ENCODE data around the gene PTPRM.

Gene PTPRM

DNA sequence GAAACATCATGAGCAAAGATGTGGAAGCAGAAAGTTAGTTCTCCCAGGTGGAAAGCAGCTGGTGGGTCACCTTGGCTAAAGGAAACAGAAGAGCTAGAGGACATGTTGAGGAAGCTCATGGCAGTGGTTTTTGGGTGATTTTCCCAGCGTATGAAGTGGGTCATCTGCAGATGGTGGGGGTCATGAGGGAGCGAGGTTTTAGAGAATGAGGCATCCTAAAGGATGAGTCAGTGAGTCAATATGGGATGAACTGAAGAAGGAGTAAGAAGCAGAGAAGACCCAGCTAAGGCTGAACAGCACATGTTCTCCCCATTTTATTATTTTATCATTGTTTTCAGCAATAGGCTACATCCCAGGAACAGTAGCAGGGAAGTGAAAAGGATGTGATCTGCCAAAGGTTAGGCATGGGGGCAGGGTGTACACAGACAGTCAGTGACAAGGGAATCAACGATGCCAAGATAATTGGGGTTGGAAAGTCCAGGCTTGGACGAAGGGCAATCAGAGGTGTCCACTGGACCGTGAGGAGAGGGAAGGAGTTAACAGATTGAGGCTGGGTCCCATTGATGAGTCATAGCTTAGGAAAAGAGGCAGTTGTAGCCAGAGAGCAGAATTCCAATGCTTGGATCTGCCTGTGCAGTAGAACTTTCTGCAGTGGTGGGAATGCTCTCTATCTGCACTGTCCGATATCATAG is 752.8 kb downstream of the PTPRM start:
- Histone ChIP-seq H3K27me3 (replicated peaks; ENCODE audit: insufficient read depth, low read length) (no peaks in the 10 kb centered on the region), H3K9me2 (replicated peaks; ENCODE audit: insufficient read depth, low read length) (no peaks in the 10 kb centered on the region), H3F3A (ENCODE audit: insufficient read depth, low read length) (no peaks in the 10 kb centered on the region), H3K27ac (ENCODE audit: low read length) (no peak overlapping the region), H3K36me3 (replicated peaks; ENCODE audit: insufficient read depth, low read length) (no peaks in the 10 kb centered on the region), H3K9me3 (replicated peaks; ENCODE audit: insufficient read depth, low read length) (no peaks in the 10 kb centered on the region), H3K4me3 (ENCODE audit: low read length) (no peak overlapping the region), H3K79me2 (ENCODE audit: low read length) (no peaks in the 10 kb centered on the region), H2AFZ (ENCODE audit: low read length) (no peak overlapping the region), H3K9ac (ENCODE audit: low read length) (no peak overlapping the region), H3K4me1 (ENCODE audit: low read length) (no peaks in the 10 kb centered on the region), H4K20me1 (ENCODE audit: insufficient read depth, low read length) (no peaks in the 10 kb centered on the region), H3K4me2 (ENCODE audit: low read depth, low read length) (no peak overlapping the region)
- TF ChIP-seq EZH2 (optimal IDR thresholded peaks at IDR 0.05; ENCODE audit: low read depth, low read length) (no peak), EZH2phosphoT487 (IDR thresholded peaks at IDR 0.05; ENCODE audit: low read length) (no peak)
- no peak for DNase-seq

DNA sequence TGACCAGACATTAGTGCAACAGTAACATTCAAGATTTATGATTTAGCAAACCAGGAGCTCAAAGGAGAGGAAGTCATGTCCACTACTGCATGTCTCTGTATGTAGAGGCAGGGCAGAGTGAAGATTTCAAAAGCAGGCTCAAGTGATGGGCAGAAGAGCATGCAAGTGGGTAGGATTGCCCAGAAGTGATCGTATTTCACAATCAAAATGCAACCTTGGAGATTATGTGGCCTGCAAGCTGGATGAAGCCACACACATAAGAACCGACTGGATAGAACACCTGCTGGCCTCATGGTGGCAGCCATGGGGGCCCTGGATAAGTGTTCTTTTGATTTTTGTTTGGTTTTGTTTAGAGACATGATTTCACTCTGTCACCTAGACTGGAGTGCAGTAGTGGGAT is 755.4 kb downstream of the PTPRM start:
- no peak overlapping the region for H3K27ac ChIP-seq (ENCODE audit: low read length)
- H3K9ac ChIP-seq (ENCODE audit: low read length): no peak overlapping the region
- no peaks in the 10 kb centered on the region for H3K4me1 ChIP-seq (ENCODE audit: low read length)
- H3K79me2 ChIP-seq (ENCODE audit: low read length): no peaks in the 10 kb centered on the region
- no peaks in the 10 kb centered on the region for H3K9me2 ChIP-seq (replicated peaks; ENCODE audit: insufficient read depth, low read length)
- H3K27me3 ChIP-seq (replicated peaks; ENCODE audit: insufficient read depth, low read length): no peaks in the 10 kb centered on the region
- H3F3A ChIP-seq (ENCODE audit: insufficient read depth, low read length): no peaks in the 10 kb centered on the region
- TF ChIP-seq EZH2phosphoT487 (IDR thresholded peaks at IDR 0.05; ENCODE audit: low read length) (no peak), EZH2 (optimal IDR thresholded peaks at IDR 0.05; ENCODE audit: low read depth, low read length) (no peak)
- TF ChIP-seq, protein P1, sequence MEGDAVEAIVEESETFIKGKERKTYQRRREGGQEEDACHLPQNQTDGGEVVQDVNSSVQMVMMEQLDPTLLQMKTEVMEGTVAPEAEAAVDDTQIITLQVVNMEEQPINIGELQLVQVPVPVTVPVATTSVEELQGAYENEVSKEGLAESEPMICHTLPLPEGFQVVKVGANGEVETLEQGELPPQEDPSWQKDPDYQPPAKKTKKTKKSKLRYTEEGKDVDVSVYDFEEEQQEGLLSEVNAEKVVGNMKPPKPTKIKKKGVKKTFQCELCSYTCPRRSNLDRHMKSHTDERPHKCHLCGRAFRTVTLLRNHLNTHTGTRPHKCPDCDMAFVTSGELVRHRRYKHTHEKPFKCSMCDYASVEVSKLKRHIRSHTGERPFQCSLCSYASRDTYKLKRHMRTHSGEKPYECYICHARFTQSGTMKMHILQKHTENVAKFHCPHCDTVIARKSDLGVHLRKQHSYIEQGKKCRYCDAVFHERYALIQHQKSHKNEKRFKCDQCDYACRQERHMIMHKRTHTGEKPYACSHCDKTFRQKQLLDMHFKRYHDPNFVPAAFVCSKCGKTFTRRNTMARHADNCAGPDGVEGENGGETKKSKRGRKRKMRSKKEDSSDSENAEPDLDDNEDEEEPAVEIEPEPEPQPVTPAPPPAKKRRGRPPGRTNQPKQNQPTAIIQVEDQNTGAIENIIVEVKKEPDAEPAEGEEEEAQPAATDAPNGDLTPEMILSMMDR (IDR thresholded peaks at IDR 0.05; ENCODE audit: low read length): no peak
- no peaks in the 10 kb centered on the region for H4K20me1 ChIP-seq (ENCODE audit: insufficient read depth, low read length)
- H3K4me3 ChIP-seq (ENCODE audit: low read length): no peak overlapping the region
- no peak overlapping the region for H3K4me2 ChIP-seq (ENCODE audit: low read depth, low read length)
- no peaks in the 10 kb centered on the region for H3K9me3 ChIP-seq (replicated peaks; ENCODE audit: insufficient read depth, low read length)
- no peaks in the 10 kb centered on the region for H3K36me3 ChIP-seq (replicated peaks; ENCODE audit: insufficient read depth, low read length)
- no peak for DNase-seq
- H2AFZ ChIP-seq (ENCODE audit: low read length): no peak overlapping the region

DNA sequence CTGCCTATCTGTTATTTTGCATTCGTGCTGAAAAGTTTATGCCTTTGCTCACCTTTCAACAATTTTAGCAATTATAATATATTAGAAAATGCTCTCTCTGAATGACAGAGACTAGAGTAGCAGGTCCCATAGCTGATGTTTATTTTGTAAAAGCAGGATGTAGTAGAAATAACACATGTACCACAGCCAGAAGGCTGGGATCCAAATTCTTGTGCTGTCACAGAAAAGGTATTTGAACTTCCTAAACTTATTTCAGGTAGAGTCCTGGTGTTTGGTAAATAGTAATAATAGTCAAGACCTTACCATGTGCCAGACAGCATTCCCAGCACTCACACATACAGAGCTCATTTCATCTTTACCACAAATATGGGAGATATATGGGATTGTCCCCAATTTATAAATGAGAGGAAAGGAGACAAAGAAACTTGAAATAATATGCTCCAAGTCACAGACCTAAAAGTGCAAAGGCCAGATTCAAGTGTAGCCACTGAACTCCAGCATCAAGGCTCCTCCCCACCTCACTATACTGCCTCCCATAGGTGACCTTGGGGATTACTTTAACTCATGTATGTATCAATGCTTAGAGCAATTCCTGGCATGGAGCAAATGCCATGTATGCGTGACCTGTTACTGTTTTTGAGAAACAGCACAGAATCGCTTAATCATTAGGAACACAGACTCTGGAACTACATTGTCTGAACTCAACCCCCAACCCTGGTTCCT is 757.4 kb downstream of the PTPRM start:
- H3K4me3 ChIP-seq (ENCODE audit: low read length): no peak overlapping the region
- H3F3A ChIP-seq (ENCODE audit: insufficient read depth, low read length): no peaks in the 10 kb centered on the region
- no peak overlapping the region for H3K27ac ChIP-seq (ENCODE audit: low read length)
- no peaks in the 10 kb centered on the region for H3K36me3 ChIP-seq (replicated peaks; ENCODE audit: insufficient read depth, low read length)
- no peaks in the 10 kb centered on the region for H3K9me3 ChIP-seq (replicated peaks; ENCODE audit: insufficient read depth, low read length)
- no peak overlapping the region for H3K9ac ChIP-seq (ENCODE audit: low read length)
- no peak for TF ChIP-seq EZH2phosphoT487 (IDR thresholded peaks at IDR 0.05; ENCODE audit: low read length)
- TF ChIP-seq, protein P1 (IDR thresholded peaks at IDR 0.05; ENCODE audit: low read length): 0 out of 2 replicates have a peak, but pooled peaks have one; percentile 11
- TF ChIP-seq EZH2 (optimal IDR thresholded peaks at IDR 0.05; ENCODE audit: low read depth, low read length): no peak
- DNase-seq: no peak
- H3K4me2 ChIP-seq (ENCODE audit: low read depth, low read length): no peak overlapping the region
- H3K27me3 ChIP-seq (replicated peaks; ENCODE audit: insufficient read depth, low read length): no peaks in the 10 kb centered on the region
- no peaks in the 10 kb centered on the region for H4K20me1 ChIP-seq (ENCODE audit: insufficient read depth, low read length)
- no peaks in the 10 kb centered on the region for H3K79me2 ChIP-seq (ENCODE audit: low read length)
- H2AFZ ChIP-seq (ENCODE audit: low read length): no peak overlapping the region
- H3K4me1 ChIP-seq (ENCODE audit: low read length): no peaks in the 10 kb centered on the region
- H3K9me2 ChIP-seq (replicated peaks; ENCODE audit: insufficient read depth, low read length): no peaks in the 10 kb centered on the region
